Posterior cingulate gyrus (tissue), 11 donors: Measurements from ENCODE around the gene TMEM213.
"Not testable (repeated sequence)": the region's sequence is repeated elsewhere in the genome, so short reads cannot be mapped to it uniquely, and the experiment has no call there.

ENCODE experiments used
- DNase-seq, 10 donors: peaks; one replicate each; pipeline versions ENCODE4 v3.0.0 to v3.0.0-alpha.2; 2020 to 2021; ENCODE audit warnings: mixed read lengths in 3 of 10
- intact Hi-C: fragments of 100-400 bp; cut with DNase I; formaldehyde crosslinking; loops from one replicate; pipeline ENCODE4 v1.15.1; 2023

TMEM213 gene

DNA sequence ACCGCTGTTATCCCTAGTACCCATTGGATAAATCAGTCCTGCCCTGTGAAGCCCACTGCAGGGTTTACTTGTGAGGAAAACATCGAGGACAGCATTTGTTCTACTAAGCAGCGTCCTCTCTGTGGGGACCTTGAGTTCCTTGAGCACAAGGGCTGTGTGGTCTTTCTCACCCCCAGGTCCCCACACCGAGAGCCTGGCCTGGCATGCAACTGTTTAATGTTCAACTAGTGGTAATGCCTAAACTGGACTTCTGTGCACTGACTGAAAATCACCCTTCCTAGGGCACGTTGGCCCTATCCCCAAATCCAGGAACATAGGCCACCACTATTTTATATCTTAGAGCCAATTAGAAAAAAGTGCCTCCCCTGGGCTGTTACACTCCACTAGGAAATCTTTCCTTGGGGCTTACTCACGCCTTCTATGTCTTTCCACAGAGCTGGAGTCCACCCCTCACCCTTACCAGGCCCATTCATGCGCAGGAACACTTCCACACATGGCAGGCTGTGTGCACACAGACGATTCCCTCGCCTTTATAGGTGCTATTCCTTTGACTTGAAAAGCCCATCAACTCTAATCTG is 1.7 kb upstream of the TMEM213 start:
- intact Hi-C loops, result no loop called here
- DNase-seq, result peak in 1 of 10 donors; percentile 7

DNA sequence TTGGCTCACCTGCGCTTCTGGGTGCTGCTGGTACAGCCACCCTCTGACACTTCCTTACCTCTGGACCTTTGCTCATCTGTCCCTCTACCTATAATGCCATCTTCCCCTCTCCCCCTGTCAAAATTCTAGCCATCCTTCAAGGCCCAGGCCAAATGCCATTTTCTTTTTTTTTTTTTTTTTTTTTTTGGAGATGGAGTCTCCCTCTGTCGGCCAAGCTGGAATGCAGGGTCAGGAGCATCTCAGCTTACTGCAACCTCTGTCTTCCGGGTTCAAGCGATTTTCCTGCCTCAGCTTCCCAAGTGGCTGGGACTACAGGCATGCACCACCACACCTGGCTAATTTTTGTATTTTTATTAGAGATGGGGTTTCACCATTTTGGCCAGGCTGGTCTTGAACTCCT is 748 bp upstream of the TMEM213 start:
- DNase-seq, intact Hi-C loops: not testable (repeated sequence)

- DNase-seq, result no peak
- intact Hi-C loops, result no loop called here
Observed at GRCh38 chr7:138798836-138799235, 1.0 kb downstream of the TMEM213 start.

DNA sequence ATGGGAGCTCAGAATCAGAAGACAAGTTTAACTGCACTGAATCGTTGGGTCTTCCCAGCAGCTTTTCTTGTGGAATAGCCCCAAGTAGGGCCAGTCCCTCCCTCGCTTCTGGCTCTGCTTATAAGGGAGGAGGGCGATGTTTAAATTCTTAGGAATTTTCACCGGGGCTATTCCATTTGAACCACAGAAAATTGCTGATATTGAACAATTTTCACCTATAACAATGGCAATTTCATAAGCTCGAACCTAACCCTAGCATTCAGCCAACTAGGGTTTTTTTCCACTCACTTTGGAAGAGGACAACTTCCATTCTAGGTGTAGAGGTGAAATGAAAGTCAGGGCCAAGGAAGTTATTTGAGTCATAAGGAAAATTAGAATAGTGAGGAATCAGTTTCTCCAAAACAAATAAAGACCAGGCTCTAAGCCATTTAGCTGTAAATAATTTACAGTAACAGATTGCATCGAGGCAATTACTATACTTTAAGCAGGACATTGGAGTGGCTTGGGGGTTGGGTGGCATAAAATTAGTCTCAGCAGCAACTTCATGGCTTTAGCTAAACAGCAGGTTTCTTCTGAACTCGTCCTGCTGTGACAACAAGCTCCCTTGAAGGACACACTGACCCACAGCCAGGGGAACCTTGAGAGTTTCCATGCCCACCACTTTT is 1.7 kb downstream of the TMEM213 start:
- intact Hi-C loops, result no loop called here
- DNase-seq, result no peak

- intact Hi-C loops, result no loop called here
- peak in 2 of 10 donors; percentile 14 to 15 for DNase-seq
Observed at GRCh38 chr7:138801256-138801655, 3.5 kb downstream of the TMEM213 start.

DNA sequence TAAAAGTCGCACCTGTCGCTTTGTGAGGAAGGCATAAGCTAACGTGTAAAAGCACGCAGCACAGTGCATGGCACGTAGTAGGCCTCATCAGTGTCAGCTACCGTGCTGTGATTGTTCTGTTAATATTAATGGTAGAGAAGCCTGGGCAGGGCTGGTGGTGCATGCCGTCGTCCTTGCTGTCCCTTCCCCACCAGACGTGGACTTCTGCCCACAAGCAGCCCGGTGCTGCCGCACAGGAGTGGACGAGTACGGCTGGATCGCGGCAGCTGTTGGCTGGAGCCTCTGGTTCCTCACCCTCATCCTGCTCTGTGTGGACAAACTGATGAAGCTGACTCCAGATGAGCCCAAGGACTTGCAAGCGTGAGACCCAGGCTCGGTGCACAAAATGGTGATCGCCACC is 4.9 kb downstream of the TMEM213 start:
- intact Hi-C loops, result no loop called here
- DNase-seq, result no peak

- DNase-seq, result no peak
- intact Hi-C loops, result no loop called here
Observed at GRCh38 chr7:138804618-138805017, 6.8 kb downstream of the TMEM213 start.

DNA sequence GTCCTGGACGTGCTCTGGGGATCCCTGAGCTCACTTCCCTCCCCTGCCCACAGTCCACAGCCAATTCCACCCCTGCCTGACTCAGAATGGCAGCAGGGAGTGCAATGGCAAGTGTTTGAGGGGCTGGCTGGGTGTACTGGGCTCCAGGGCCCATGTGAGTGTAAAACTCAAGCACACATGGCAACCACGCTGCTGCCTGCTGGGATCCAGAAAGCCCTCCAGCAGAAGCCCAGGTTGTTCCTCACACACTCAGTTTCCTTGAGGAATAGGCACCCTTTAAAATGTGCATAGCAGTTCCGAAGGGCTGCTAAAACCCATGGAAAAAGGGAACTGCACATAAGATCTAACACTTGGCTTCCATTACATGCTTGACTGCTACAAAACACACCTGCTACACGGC is 11.6 kb downstream of the TMEM213 start:
- intact Hi-C loops, result no loop called here
- DNase-seq, result no peak

DNA sequence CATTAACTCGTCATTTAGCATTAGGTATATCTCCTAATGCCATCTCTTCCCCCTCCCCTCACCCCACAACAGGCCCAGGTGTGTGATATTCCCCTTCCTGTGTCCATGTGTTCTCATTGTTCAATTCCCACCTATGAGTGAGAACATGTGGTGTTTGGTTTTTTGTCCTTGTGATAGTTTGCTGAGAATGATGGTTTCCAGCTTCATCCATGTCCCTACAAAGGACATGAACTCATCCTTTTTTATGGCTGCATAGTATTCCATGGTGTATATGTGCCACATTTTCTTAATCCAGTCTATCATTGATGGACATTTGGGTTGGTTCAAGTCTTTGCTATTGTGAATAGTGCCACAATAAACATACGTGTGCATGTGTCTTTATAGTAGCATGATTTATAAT is 13.5 kb downstream of the TMEM213 start:
- intact Hi-C loops, DNase-seq: not testable (repeated sequence)

DNA sequence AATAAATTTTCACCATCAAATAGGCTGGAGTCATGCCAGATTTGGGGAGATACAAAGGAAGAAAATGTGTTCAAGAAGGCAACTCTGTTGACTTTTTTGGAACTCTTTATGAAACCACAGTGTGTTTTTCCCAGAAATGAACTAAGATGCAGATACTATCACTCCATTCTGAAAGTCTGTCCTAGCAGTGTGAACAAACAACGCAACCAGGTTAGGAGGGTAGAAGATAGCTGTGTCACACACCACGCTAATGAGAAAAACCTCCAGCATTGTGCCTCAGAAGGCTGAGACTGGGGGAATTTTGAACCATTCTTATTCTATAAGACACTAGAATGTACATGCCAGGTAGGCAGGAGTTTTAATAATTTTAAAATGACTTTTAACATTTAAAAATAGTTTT is 16.2 kb downstream of the TMEM213 start:
- no peak for DNase-seq

DNA sequence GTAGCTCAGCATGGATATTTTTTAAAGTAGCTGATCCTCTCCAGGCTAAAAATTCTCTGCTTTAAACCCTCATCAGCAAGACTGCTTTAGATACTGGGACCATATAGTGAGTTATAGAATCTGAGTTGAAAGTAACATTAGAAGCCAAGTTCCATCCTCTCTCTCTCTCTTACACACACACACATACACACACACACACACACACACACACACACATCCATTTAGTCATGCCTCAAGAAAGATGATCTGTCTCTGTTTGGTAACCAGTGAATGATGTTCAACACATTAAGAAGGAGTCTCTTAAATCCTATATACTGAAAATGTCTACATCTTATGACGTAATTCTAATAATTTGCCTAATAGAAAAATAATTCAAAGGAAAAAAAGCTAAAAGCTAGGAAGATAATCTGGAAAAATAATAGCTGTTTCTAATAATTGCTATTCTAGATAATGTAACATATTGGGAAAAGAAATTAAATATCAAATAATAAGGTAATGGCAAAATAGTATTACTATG is 17.1 kb downstream of the TMEM213 start:
- intact Hi-C loops, result no loop called here

More for the DNA sequence above, 16.2 kb downstream of the TMEM213 start:
- intact Hi-C loops, result no loop called here

DNA sequence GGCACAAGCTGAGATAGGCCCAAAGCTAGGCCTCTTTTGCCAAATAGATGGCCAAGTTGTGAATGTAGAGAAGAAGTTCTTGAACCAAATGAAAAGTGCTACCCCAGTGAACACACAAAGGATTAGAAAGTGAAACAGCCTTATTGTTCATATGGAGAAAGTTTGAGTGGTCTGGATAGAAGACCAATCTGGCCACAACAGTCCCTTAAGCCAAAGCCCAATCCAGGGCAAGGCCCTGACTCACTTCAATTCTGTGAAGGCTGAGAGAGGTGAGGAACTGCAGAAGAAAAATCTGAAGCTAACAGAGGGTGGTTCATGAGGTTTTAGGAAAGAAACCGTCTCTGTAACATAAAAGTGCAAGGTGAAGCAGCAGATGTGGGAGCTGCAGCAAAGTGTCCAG is 18.9 kb downstream of the TMEM213 start:
- intact Hi-C loops, result no loop called here
- no peak for DNase-seq

More for the DNA sequence above, 17.1 kb downstream of the TMEM213 start:
- no peak for DNase-seq

DNA sequence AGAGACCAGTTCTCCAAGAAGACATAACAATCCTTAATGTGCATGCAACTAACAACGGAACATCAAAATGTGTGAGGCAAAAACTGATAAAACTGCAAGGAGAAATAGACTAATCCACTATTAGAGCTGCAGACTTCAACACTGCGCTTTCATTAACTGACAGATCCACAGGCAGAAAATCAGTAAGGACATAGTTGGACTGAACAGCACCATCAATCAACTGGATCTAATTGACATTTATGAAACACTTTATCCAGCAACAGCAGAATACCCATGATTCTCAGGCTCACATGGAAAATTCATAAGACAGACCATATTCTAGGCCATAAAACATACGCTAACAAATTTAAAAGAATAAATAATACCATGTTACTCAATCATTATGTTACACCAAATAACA is 21.8 kb downstream of the TMEM213 start:
- DNase-seq, result no peak
- intact Hi-C loops, result no loop called here

DNA sequence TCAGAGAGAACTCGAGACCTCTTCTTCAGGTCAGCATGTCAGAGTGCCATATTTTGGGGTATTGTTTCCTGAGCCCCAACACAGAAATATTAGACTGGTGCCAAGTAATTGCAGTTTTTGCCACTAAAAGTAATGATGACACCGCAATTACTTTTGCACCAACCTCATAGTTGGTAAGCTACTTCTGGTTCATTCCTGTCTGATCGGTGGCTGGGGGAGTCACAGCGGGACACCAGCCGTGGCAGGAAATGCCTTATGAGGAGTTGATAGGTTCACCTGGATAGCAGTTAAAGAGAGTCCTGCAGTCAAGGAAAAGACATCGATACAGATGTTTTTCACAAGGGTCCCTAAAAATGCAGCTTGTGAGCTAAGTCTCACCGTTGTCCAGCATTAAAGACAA is 24.1 kb downstream of the TMEM213 start:
- no peak for DNase-seq
- intact Hi-C loops, result no loop called here

DNA sequence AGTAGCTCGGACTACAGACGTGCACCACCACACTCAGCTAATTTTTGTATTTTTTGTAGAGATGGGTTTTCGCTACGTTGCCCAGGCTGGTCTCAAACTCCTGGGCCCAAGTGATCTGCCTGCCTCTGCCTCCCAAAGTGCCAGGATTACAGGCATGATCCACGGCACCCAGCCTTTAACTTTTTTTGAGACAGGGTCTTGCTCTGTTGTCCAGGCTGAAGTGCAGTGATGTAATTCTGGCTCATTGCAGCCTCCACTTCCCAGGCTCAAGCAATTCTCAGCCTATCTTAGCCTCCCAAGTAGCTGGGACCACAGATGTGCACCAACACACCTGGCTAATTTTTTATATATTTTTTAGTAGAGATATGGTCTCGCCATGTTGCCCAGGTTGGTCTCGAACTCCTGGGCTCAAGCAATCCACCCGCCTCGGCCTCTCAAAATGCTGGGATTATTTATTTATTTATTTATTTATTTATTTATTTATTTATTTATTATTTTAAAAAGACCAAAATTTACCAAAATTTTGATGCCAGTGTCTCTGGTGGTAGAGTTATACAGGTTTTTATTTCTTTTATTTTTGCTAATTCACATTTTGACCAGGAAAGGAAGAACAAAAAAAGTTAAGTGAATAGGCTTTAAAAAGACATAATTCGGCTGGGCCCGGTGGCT is 25.2 kb downstream of the TMEM213 start:
- intact Hi-C loops, result no loop called here
- no peak for DNase-seq

GRCh38 chr7:138825049-138825721 is 27.4 kb downstream of the TMEM213 start:
- intact Hi-C loops, result no loop called here

GRCh38 chr7:138828302-138828701 is 30.5 kb downstream of the TMEM213 start:
- no peak for DNase-seq
- intact Hi-C loops, result no loop called here

More at GRCh38 chr7:138825049-138825721, 27.4 kb downstream of the TMEM213 start:
- DNase-seq, result no peak

GRCh38 chr7:138829335-138829734 is 31.5 kb downstream of the TMEM213 start:
- DNase-seq, result peak in 1 of 10 donors; percentile 60
- intact Hi-C loops, result no loop called here

GRCh38 chr7:138832966-138833365 is 35.2 kb downstream of the TMEM213 start:
- intact Hi-C loops, result no loop called here
- DNase-seq, result no peak

DNA sequence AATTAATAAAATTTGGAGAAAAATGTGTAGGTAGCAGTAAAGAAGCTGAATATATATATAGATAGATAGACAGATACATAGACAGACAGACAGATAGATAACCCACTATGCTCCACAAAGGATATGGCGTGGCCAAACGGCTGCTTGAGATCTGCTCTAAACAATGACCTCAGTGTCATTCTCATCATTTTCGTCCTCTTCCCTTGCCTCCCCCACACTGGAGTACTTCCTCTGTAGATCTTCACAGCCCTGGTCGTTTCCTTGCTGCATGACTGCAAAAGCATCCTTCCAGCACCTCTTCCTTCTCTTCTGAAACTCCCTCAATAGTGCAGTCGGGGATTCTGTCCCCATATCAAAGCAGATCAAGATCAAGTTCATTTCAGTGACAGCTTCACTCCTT is 35.8 kb downstream of the TMEM213 start:
- intact Hi-C loops, result no loop called here

DNA sequence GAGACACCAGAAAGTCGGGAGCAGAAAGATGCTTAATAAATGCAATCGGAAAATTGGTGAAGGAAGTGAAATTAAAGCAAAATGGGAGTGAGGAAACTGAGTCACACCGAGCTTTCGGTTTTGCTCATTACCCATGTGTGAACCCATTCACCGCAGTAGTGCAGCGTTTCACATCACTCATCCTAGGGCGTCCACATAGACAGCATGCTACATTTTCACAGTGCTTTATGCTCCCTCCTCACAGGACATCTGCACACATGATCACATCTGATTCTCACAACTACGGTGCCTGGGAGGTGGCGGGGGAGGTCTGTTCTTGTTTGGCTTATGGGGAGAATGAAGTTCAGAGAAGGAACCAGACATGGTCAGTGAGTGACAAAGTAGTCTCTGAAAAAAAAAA is 36.8 kb downstream of the TMEM213 start:
- no peak for DNase-seq
- intact Hi-C loops, result no loop called here

More for the DNA sequence above, 35.8 kb downstream of the TMEM213 start:
- no peak for DNase-seq
